Effector memory CD4-positive, alpha-beta T cell (primary cell): ENCODE results near the gene LYPD1.

Experiments
- DNase-seq, 3 donors: peaks; one replicate each; pipeline ENCODE4 v3.0.0-alpha.2; 2020
- H3K27ac ChIP-seq: 2 replicates; pipeline ENCODE4 v1.7.0; 2013; ENCODE audit warnings: mild to moderate bottlenecking, low read length, moderate library complexity; ENCODE audit not compliant: insufficient read depth, poor library complexity, severe bottlenecking
- H3K27me3 ChIP-seq: replicated peaks from 2 replicates; pipeline ENCODE4 v1.7.0; 2013; ENCODE audit warnings: mild to moderate bottlenecking, low read length; ENCODE audit not compliant: insufficient read depth, control insufficient read depth, poor library complexity, severe bottlenecking
- H3K36me3 ChIP-seq: 2 replicates; pipeline ENCODE4 v1.7.0; 2013; ENCODE audit warnings: mild to moderate bottlenecking, low read length, moderate library complexity; ENCODE audit not compliant: control insufficient read depth, insufficient read depth
- H3K4me1 ChIP-seq: 2 replicates; pipeline ENCODE4 v1.7.0; 2013; ENCODE audit warnings: low read length, mild to moderate bottlenecking; ENCODE audit not compliant: control insufficient read depth, insufficient read depth, poor library complexity, severe bottlenecking
- H3K4me3 ChIP-seq: 2 replicates; pipeline ENCODE4 v1.7.0; 2013; ENCODE audit warnings: low read length, low read depth, mild to moderate bottlenecking; ENCODE audit not compliant: insufficient read depth, poor library complexity, severe bottlenecking
- H3K9me3 ChIP-seq: 2 replicates; pipeline ENCODE4 v1.7.0; 2013; ENCODE audit warnings: mild to moderate bottlenecking, low read length, moderate library complexity; ENCODE audit not compliant: control insufficient read depth

The LYPD1 gene

GRCh38 chr2:132654335-132654734 is 15.7 kb downstream of the LYPD1 start:
- no peaks in the 10 kb centered on the region for H3K27me3 ChIP-seq
- no peaks in the 10 kb centered on the region for H3K4me1 ChIP-seq
- H3K9me3 ChIP-seq, result no peaks in the 10 kb centered on the region
- no peak for DNase-seq
- no peak overlapping the region for H3K27ac ChIP-seq
- no peaks in the 10 kb centered on the region for H3K36me3 ChIP-seq
- H3K4me3 ChIP-seq, result no peak overlapping the region

GRCh38 chr2:132652474-132652873 is 17.5 kb downstream of the LYPD1 start:
- Histone ChIP-seq H3K36me3 (no peaks in the 10 kb centered on the region), H3K9me3 (no peaks in the 10 kb centered on the region), H3K27ac (no peak overlapping the region), H3K4me1 (no peaks in the 10 kb centered on the region), H3K27me3 (no peaks in the 10 kb centered on the region), H3K4me3 (no peak overlapping the region)
- no peak for DNase-seq

GRCh38 chr2:132651115-132652045 is 18.6 kb downstream of the LYPD1 start:
- Histone ChIP-seq H3K36me3 (no peaks in the 10 kb centered on the region), H3K4me1 (no peaks in the 10 kb centered on the region), H3K27ac (no peak overlapping the region), H3K9me3 (no peaks in the 10 kb centered on the region), H3K4me3 (no peak overlapping the region), H3K27me3 (no peaks in the 10 kb centered on the region)
- DNase-seq, result no peak

GRCh38 chr2:132646540-132647108 is 23.4 kb downstream of the LYPD1 start:
- DNase-seq, result no peak
- Histone ChIP-seq H3K27ac (no peak overlapping the region), H3K4me3 (no peak overlapping the region), H3K4me1 (no peaks in the 10 kb centered on the region), H3K9me3 (no peaks in the 10 kb centered on the region), H3K36me3 (no peaks in the 10 kb centered on the region), H3K27me3 (no peaks in the 10 kb centered on the region)

- no peaks in the 10 kb centered on the region for H3K36me3 ChIP-seq
- no peak overlapping the region for H3K27ac ChIP-seq
- no peak overlapping the region for H3K4me3 ChIP-seq
- no peaks in the 10 kb centered on the region for H3K27me3 ChIP-seq
- no peaks in the 10 kb centered on the region for H3K4me1 ChIP-seq
- DNase-seq, result no peak
- no peaks in the 10 kb centered on the region for H3K9me3 ChIP-seq
Measured at GRCh38 chr2:132645722-132646539, 24.1 kb downstream of the LYPD1 start.

GRCh38 chr2:132645176-132645575 is 24.8 kb downstream of the LYPD1 start:
- Histone ChIP-seq H3K27me3 (no peaks in the 10 kb centered on the region), H3K27ac (no peak overlapping the region), H3K4me3 (no peak overlapping the region), H3K4me1 (no peaks in the 10 kb centered on the region), H3K9me3 (no peaks in the 10 kb centered on the region), H3K36me3 (no peaks in the 10 kb centered on the region)
- no peak for DNase-seq

GRCh38 chr2:132642415-132642814 is 27.6 kb downstream of the LYPD1 start:
- Histone ChIP-seq H3K4me3 (no peak overlapping the region), H3K27me3 (no peaks in the 10 kb centered on the region), H3K4me1 (no peaks in the 10 kb centered on the region), H3K9me3 (no peaks in the 10 kb centered on the region), H3K27ac (no peak overlapping the region), H3K36me3 (no peaks in the 10 kb centered on the region)
- no peak for DNase-seq

- Histone ChIP-seq H3K27ac (no peak overlapping the region), H3K27me3 (no peaks in the 10 kb centered on the region), H3K4me1 (no peaks in the 10 kb centered on the region), H3K36me3 (no peaks in the 10 kb centered on the region), H3K4me3 (no peak overlapping the region), H3K9me3 (no peaks in the 10 kb centered on the region)
- no peak for DNase-seq
Measured at GRCh38 chr2:132641819-132642218, 28.2 kb downstream of the LYPD1 start.

GRCh38 chr2:132640116-132640515 is 29.9 kb downstream of the LYPD1 start:
- no peaks in the 10 kb centered on the region for H3K9me3 ChIP-seq
- no peaks in the 10 kb centered on the region for H3K4me1 ChIP-seq
- no peaks in the 10 kb centered on the region for H3K27me3 ChIP-seq
- no peak for DNase-seq
- H3K27ac ChIP-seq, result no peak overlapping the region
- H3K36me3 ChIP-seq, result no peaks in the 10 kb centered on the region
- H3K4me3 ChIP-seq, result no peak overlapping the region
